CD8-positive, alpha-beta memory T cell (primary cell): Measurements from ENCODE around the gene SDHAF3. TPM values are rescaled to one million over a fixed set of nuclear protein-coding genes. Genes with fewer than 3 reads are reported as not detected.
A peak's percentile ranks its signal among the peaks of the same experiment; 100 is the strongest.
"Not testable (repeated sequence)": the region's sequence is repeated elsewhere in the genome, so short reads cannot be mapped to it uniquely, and the experiment has no call there.

Experiments used
- CTCF ChIA-PET: fragments of 350-600 bp; sonication (Branson Sonifier 250); formaldehyde crosslinking; loops from one replicate; lab custom pipeline; 2021; ENCODE audit warnings: antibody characterized with exemption; lab: Charles Lee
- POLR2A ChIA-PET: fragments of 350-600 bp; sonication (Branson Sonifier 250); formaldehyde crosslinking; loops from one replicate; lab custom pipeline; 2021; ENCODE audit warnings: antibody characterized with exemption; lab: Charles Lee
- DNase-seq, 5 donors: peaks; one replicate each; pipeline versions ENCODE4 v3.0.0 to v3.0.0-alpha.2; 2020 to 2022; ENCODE audit warnings: mixed read lengths in 1 of 5
- H3K27ac ChIP-seq: one replicate; pipeline ENCODE4 v1.7.0; 2013; ENCODE audit warnings: low read depth, mild to moderate bottlenecking, low read length, moderate library complexity
- H3K27me3 ChIP-seq: 2 replicates; pipeline ENCODE4 v1.7.0; 2013; ENCODE audit warnings: low read length, mild to moderate bottlenecking; ENCODE audit not compliant: insufficient read depth, poor library complexity, severe bottlenecking
- H3K36me3 ChIP-seq: 2 replicates; pipeline ENCODE4 v1.7.0; 2013; ENCODE audit warnings: mild to moderate bottlenecking, low read length, moderate library complexity; ENCODE audit not compliant: insufficient read depth
- H3K4me1 ChIP-seq: 2 replicates; pipeline ENCODE4 v1.7.0; 2013; ENCODE audit warnings: mild to moderate bottlenecking, low read length, moderate library complexity; ENCODE audit not compliant: insufficient read depth
- H3K4me3 ChIP-seq: 2 replicates; pipeline ENCODE4 v1.7.0; 2013; ENCODE audit warnings: mild to moderate bottlenecking, low read length
- H3K9me3 ChIP-seq: 2 replicates; pipeline ENCODE4 v1.7.0; 2013; ENCODE audit warnings: mild to moderate bottlenecking, low read length
- H3K27ac Mint-ChIP-seq, 8 donors: one replicate each; pipeline ENCODE4 v1.8.0; 2020 to 2021; ENCODE audit warnings: mixed read lengths in 8 of 8, mild to moderate bottlenecking in 6 of 8, inconsistent platforms in 3 of 8, moderate library complexity in 3 of 8
- H3K27me3 Mint-ChIP-seq, 2 donors: one replicate each; pipeline ENCODE4 v1.8.0; 2020 to 2021; ENCODE audit warnings: mixed read lengths in 2 of 2, mild to moderate bottlenecking in 1 of 2, moderate library complexity in 1 of 2
- H3K36me3 Mint-ChIP-seq, 3 donors: one replicate each; pipeline ENCODE4 v1.8.0; 2020 to 2021; ENCODE audit warnings: mixed read lengths in 3 of 3, inconsistent platforms in 1 of 3, mild to moderate bottlenecking in 1 of 3
- H3K4me1 Mint-ChIP-seq, 3 donors: one replicate each; pipeline ENCODE4 v1.8.0; 2020 to 2021; ENCODE audit warnings: mixed read lengths in 3 of 3, inconsistent platforms in 1 of 3, mild to moderate bottlenecking in 1 of 3
- H3K4me3 Mint-ChIP-seq, 7 donors: one replicate each; pipeline ENCODE4 v1.8.0; 2020 to 2021; ENCODE audit warnings: mixed read lengths in 7 of 7, mild to moderate bottlenecking in 6 of 7, moderate library complexity in 4 of 7, inconsistent platforms in 2 of 7
- H3K9me3 Mint-ChIP-seq, 5 donors: one replicate each; pipeline ENCODE4 v1.8.0; 2020 to 2022; ENCODE audit warnings: mixed read lengths in 5 of 5, mild to moderate bottlenecking in 3 of 5, moderate library complexity in 2 of 5, inconsistent platforms in 1 of 5
- polyA plus RNA-seq: library from polyadenylated mRNA; unstranded; fragments of 300-500 nt; fragmentation: Illumina TruSeq; gene quantifications from one replicate; pipeline ENCODE4 v1.2.3, GENCODE V29; 2021
- total RNA-seq, 2 experiments: library from RNA; stranded (reverse); gene quantifications; one replicate each; pipeline ENCODE4 v1.2.3, GENCODE V29; 2021

The SDHAF3 gene
- total and polyA plus RNA-seq, 3 experiments from 2014 or later, result 35.5 to 47.6 (median 36.3) TPM

DNA sequence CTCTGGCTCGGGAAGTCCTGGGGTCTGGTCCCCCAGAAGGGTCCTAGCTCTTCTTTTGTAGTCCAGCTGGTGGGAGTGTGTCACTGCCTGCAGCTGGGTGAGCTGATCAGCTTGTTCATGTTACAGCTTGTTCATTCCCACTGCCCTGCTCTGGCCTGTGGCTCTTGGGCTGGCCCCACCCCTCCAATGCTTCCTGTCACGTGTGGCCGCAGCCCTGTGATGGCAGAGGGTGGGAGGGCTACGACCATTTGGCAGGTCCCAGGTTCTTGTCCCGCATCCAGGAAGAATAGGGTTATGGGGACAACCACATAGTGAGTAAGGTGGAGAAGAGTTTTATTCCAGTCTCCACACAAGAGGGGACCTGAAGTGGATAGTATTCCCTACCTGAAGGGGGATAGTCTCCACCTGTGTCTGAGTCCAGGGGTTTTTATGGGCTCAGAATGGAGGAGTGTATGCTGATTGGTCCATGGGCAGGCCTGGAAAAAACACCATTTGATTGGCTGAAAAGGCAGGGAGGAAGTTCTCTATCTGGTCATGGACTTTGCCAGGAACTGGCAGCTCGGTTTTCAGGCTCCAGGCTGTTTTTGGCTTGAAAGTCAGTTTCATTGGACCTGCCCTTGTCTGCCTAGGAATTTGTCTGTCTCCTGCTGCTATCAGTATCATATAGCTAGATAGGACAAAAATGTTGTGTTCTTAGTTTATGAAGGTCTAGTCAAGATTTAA is 13.1 kb downstream of the SDHAF3 start:
- Mint-ChIP-seq H3K27ac (peak overlapping the region in 1 of 8 donors; percentile 21), H3K4me1 (peaks cover 13 to 31% (median 28%) of the 10 kb centered on the region in 3 donors), H3K27me3 (no peaks in the 10 kb centered on the region), H3K4me3 (no peak overlapping the region), H3K9me3 (peaks cover 0 to under 1% (median 0%) of the 10 kb centered on the region in 5 donors), H3K36me3 (peaks cover 4 to 13% (median 6%) of the 10 kb centered on the region in 3 donors)
- H3K27ac ChIP-seq, result no peak overlapping the region
- ChIA-PET CTCF (interaction anchor here (0.7 kb wide), 1 partner anchor 11 kb away, joined by 3 read pairs; no protein-coding TSS in a partner anchor), POLR2A (no interaction called here)
- no peaks in the 10 kb centered on the region for H3K4me1 ChIP-seq
- no peaks in the 10 kb centered on the region for H3K36me3 ChIP-seq
- no peaks in the 10 kb centered on the region for H3K27me3 ChIP-seq
- no peak for DNase-seq
- no peak overlapping the region for H3K4me3 ChIP-seq
- no peaks in the 10 kb centered on the region for H3K9me3 ChIP-seq

- Histone ChIP-seq H3K4me3 (no peak overlapping the region), H3K36me3 (no peaks in the 10 kb centered on the region), H3K27me3 (no peaks in the 10 kb centered on the region), H3K4me1 (no peaks in the 10 kb centered on the region), H3K27ac (no peak overlapping the region), H3K9me3 (no peaks in the 10 kb centered on the region)
- peaks cover 15 to 22% (median 21%) of the 10 kb centered on the region in 3 donors for H3K4me1 Mint-ChIP-seq
- H3K9me3 Mint-ChIP-seq, result peaks cover 0 to 2% (median 0%) of the 10 kb centered on the region in 5 donors
- no peak for DNase-seq
- ChIA-PET POLR2A (no interaction called here), CTCF (no interaction called here)
- no peak overlapping the region for H3K4me3 Mint-ChIP-seq
- peak overlapping the region in 1 of 8 donors; percentile 25 for H3K27ac Mint-ChIP-seq
- no peaks in the 10 kb centered on the region for H3K27me3 Mint-ChIP-seq
- H3K36me3 Mint-ChIP-seq, result peaks cover 6 to 8% (median 8%) of the 10 kb centered on the region in 3 donors
Observed at GRCh38 chr7:97133159-97133558, 15.7 kb downstream of the SDHAF3 start.

DNA sequence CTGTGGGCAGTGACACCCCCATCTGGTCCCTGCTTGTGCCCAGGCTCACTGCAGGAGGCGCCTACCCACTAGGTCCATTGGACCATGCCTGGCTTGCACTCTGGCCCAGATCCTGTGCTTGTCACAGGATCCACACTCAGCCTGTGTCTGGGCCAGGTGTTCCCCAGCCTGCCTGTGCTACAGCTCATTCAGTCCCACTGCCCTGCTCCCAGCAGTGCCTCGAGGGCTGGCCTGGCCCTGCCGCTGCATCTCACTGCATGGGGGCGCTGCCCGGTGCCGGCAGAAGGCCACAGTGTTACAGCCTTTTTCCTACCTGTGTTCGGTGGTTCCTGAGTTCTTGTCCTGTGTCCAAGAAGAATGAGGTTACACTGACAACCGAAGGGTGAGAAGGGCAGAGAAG is 21.3 kb downstream of the SDHAF3 start:
- H3K4me1 ChIP-seq, result no peaks in the 10 kb centered on the region
- no peak overlapping the region for H3K27ac ChIP-seq
- H3K36me3 ChIP-seq, result no peaks in the 10 kb centered on the region
- Mint-ChIP-seq H3K4me3 (no peak overlapping the region), H3K27me3 (no peaks in the 10 kb centered on the region), H3K36me3 (peaks cover 25 to 48% (median 45%) of the 10 kb centered on the region in 3 donors), H3K27ac (no peak overlapping the region), H3K9me3 (peaks cover 17 to 32% (median 28%) of the 10 kb centered on the region in 5 donors), H3K4me1 (peaks cover 0 to 11% (median 10%) of the 10 kb centered on the region in 3 donors)
- ChIA-PET POLR2A (no interaction called here), CTCF (no interaction called here)
- no peaks in the 10 kb centered on the region for H3K27me3 ChIP-seq
- no peak for DNase-seq
- peaks cover 8% of the 10 kb centered on the region for H3K9me3 ChIP-seq
- H3K4me3 ChIP-seq, result no peak overlapping the region

DNA sequence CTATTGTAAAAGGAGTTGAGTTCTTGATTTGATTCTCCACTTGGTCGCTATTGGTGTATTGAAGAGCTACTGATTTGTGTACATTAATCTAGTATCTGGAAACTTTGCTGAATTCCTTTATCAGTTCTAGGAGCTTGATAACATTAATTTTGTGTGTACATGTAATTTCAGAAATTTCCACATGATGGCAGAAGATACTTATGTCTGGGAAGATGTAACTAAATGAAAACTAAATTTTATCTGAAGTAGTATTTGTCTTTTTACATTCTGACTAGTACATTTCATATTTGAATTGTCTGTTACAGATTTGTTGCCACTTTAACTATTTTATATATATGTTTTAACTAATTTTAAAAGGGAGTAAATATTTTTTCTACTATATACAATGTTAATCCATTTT is 27.6 kb downstream of the SDHAF3 start:
- Histone ChIP-seq H3K9me3 (no peaks in the 10 kb centered on the region), H3K36me3 (no peaks in the 10 kb centered on the region), H3K4me3 (no peak overlapping the region), H3K4me1 (no peaks in the 10 kb centered on the region), H3K27me3 (no peaks in the 10 kb centered on the region), H3K27ac (no peak overlapping the region)
- CTCF ChIA-PET, result no interaction called here
- H3K27ac Mint-ChIP-seq, result no peak overlapping the region
- H3K4me1 Mint-ChIP-seq, result peaks cover 0 to 4% (median 4%) of the 10 kb centered on the region in 3 donors
- DNase-seq, result peak in 1 of 5 donors; percentile 11
- POLR2A ChIA-PET, result no interaction called here
- H3K4me3 Mint-ChIP-seq, result no peak overlapping the region
- H3K9me3 Mint-ChIP-seq, result peaks cover 10 to 21% (median 15%) of the 10 kb centered on the region in 5 donors
- H3K27me3 Mint-ChIP-seq, result no peaks in the 10 kb centered on the region
- H3K36me3 Mint-ChIP-seq, result peaks cover 17 to 34% (median 33%) of the 10 kb centered on the region in 3 donors

- H3K4me1 Mint-ChIP-seq, result peaks cover 3 to 7% (median 6%) of the 10 kb centered on the region in 3 donors
- CTCF ChIA-PET, result no interaction called here
- peaks cover 16 to 21% (median 20%) of the 10 kb centered on the region in 3 donors for H3K36me3 Mint-ChIP-seq
- no peaks in the 10 kb centered on the region for H3K4me1 ChIP-seq
- no peaks in the 10 kb centered on the region for H3K36me3 ChIP-seq
- H3K9me3 Mint-ChIP-seq, result no peaks in the 10 kb centered on the region
- no peak for DNase-seq
- no peak overlapping the region for H3K4me3 Mint-ChIP-seq
- H3K27me3 Mint-ChIP-seq, result peaks cover 0 to 2% of the 10 kb centered on the region in 2 donors
- H3K4me3 ChIP-seq, result no peak overlapping the region
- H3K27ac Mint-ChIP-seq, result no peak overlapping the region
- H3K27me3 ChIP-seq, result no peaks in the 10 kb centered on the region
- POLR2A ChIA-PET, result no interaction called here
- H3K9me3 ChIP-seq, result no peaks in the 10 kb centered on the region
- no peak overlapping the region for H3K27ac ChIP-seq
Observed at GRCh38 chr7:97149843-97150242, 32.3 kb downstream of the SDHAF3 start.

GRCh38 chr7:97155897-97156418 is 38.5 kb downstream of the SDHAF3 start:
- Histone ChIP-seq H3K4me3 (no peak overlapping the region), H3K4me1 (no peaks in the 10 kb centered on the region), H3K36me3 (no peaks in the 10 kb centered on the region), H3K9me3 (no peaks in the 10 kb centered on the region), H3K27me3 (no peaks in the 10 kb centered on the region), H3K27ac (no peak overlapping the region)
- Mint-ChIP-seq H3K27ac (no peak overlapping the region), H3K4me3 (no peak overlapping the region), H3K4me1 (peaks cover 0 to 7% (median 6%) of the 10 kb centered on the region in 3 donors), H3K27me3 (peaks cover 0 to 2% of the 10 kb centered on the region in 2 donors), H3K9me3 (peaks cover 0 to 12% (median 8%) of the 10 kb centered on the region in 5 donors), H3K36me3 (peaks cover 29 to 32% (median 29%) of the 10 kb centered on the region in 3 donors)
- DNase-seq, result no peak
- CTCF ChIA-PET, result no interaction called here
- POLR2A ChIA-PET, result no interaction called here

DNA sequence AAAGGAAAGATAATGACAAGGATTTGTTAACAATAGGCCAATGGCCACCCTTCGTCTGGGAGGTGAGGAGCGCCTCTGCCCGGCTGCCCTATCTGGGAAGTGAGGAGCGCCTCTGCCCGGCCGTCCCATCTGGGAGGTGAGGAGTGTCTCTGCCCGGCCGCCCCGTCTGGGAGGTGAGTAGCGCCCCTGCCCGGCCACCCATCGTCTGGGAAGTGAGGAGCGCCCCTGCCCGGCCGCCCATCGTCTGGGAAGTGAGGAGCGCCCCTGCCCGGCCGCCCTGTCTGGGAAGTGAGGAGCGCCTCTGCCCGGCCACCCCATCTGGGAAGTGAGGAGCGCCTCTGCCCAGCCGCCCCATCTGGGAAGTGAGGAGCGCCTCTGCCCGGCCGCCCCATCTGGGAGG is 42.5 kb downstream of the SDHAF3 start:
- H3K36me3 Mint-ChIP-seq, result peaks cover 34 to 48% (median 44%) of the 10 kb centered on the region in 3 donors
- H3K27me3 Mint-ChIP-seq, POLR2A ChIA-PET, CTCF ChIA-PET, H3K9me3 ChIP-seq, H3K36me3 ChIP-seq, DNase-seq, H3K27ac Mint-ChIP-seq, H3K27me3 ChIP-seq, H3K27ac ChIP-seq, H3K4me3 Mint-ChIP-seq, H3K4me3 ChIP-seq, H3K4me1 ChIP-seq: not testable (repeated sequence)
- H3K4me1 Mint-ChIP-seq, result peaks cover 2 to 13% (median 3%) of the 10 kb centered on the region in 3 donors
- H3K9me3 Mint-ChIP-seq, result peaks cover 0 to 14% (median 11%) of the 10 kb centered on the region in 5 donors

- H3K4me3 Mint-ChIP-seq, H3K27ac Mint-ChIP-seq, POLR2A ChIA-PET: not testable (repeated sequence)
Observed at GRCh38 chr7:97161609-97162008, 44.1 kb downstream of the SDHAF3 start.

More at GRCh38 chr7:97161609-97162008, 44.1 kb downstream of the SDHAF3 start:
- H3K27ac ChIP-seq, CTCF ChIA-PET, H3K27me3 Mint-ChIP-seq, H3K9me3 ChIP-seq, H3K4me3 ChIP-seq, H3K36me3 ChIP-seq, H3K27me3 ChIP-seq, DNase-seq, H3K4me1 ChIP-seq: not testable (repeated sequence)
- Mint-ChIP-seq H3K4me1 (peaks cover 3 to 13% (median 7%) of the 10 kb centered on the region in 3 donors), H3K9me3 (peaks cover 0 to 14% (median 11%) of the 10 kb centered on the region in 5 donors), H3K36me3 (peaks cover 31 to 52% (median 51%) of the 10 kb centered on the region in 3 donors)
